DND-41 (cell line): ENCODE results near the gene CCN5.
A peak's percentile ranks its signal among the peaks of the same experiment; 100 is the strongest.

Source experiments
- ATAC-seq: fragments of 200-7000 bp; cut with Tn5 transposase; 3 replicates; pipeline ENCODE4 v1.9.1; 2021; ENCODE audit warnings: low read depth; ENCODE audit not compliant: insufficient read depth
- DNase-seq: peaks from one replicate; pipeline ENCODE4 v3.0.0-alpha.2; 2020
- H2AFZ ChIP-seq: 2 replicates; pipeline ENCODE4 v1.6.0; 2012; ENCODE audit warnings: low read depth, low read length
- H3K27ac ChIP-seq: 2 replicates; pipeline ENCODE4 v1.5.1; 2012; ENCODE audit warnings: low read length, inconsistent platforms
- H3K27me3 ChIP-seq: fragments of 200-600 bp; sonication (generic); 2 replicates; pipeline ENCODE4 v1.6.0; 2012; ENCODE audit warnings: low read length, mild to moderate bottlenecking, inconsistent platforms; ENCODE audit not compliant: insufficient read depth, poor library complexity
- H3K36me3 ChIP-seq: 2 replicates; pipeline ENCODE4 v1.5.1; 2012; ENCODE audit warnings: low read length, inconsistent platforms; ENCODE audit not compliant: insufficient read depth
- H3K4me1 ChIP-seq: 2 replicates; pipeline ENCODE4 v1.5.1; 2012; ENCODE audit warnings: mild to moderate bottlenecking, low read length; ENCODE audit not compliant: insufficient read depth
- H3K4me2 ChIP-seq: 2 replicates; pipeline ENCODE4 v1.6.0; 2012; ENCODE audit warnings: mild to moderate bottlenecking, moderate library complexity, low read length, inconsistent platforms; ENCODE audit not compliant: insufficient read depth
- H3K4me3 ChIP-seq, 2 experiments: fragments of 200-600 bp in 1 of 2; shearing (Covaris generic) in 1 of 2; 2 replicates each; pipeline ENCODE4 v1.5.1; 2012 to 2016; ENCODE audit warnings: inconsistent platforms in 2 of 2, low read length in 2 of 2, mild to moderate bottlenecking in 2 of 2, low read depth in 1 of 2, moderate library complexity in 1 of 2
- H3K79me2 ChIP-seq: 2 replicates; pipeline ENCODE4 v1.6.0; 2012; ENCODE audit warnings: low read length, inconsistent platforms; ENCODE audit not compliant: insufficient read depth
- H3K9ac ChIP-seq: 2 replicates; pipeline ENCODE4 v1.6.0; 2012; ENCODE audit warnings: low read depth, mild to moderate bottlenecking, inconsistent platforms, low read length, moderate library complexity
- H3K9me3 ChIP-seq: 2 replicates; pipeline ENCODE4 v1.5.1; 2012; ENCODE audit warnings: low read length, moderate library complexity, mild to moderate bottlenecking, inconsistent platforms; ENCODE audit not compliant: insufficient read depth, severe bottlenecking
- H4K20me1 ChIP-seq: 2 replicates; pipeline ENCODE4 v1.6.0; 2012; ENCODE audit warnings: low read length; ENCODE audit not compliant: insufficient read depth
- EZH2 ChIP-seq: IDR thresholded peaks from 3 replicates; pipeline ENCODE4 v1.6.1; 2012; ENCODE audit warnings: borderline replicate concordance, low read depth, mild to moderate bottlenecking, moderate library complexity, low read length, inconsistent platforms; ENCODE audit not compliant: severe bottlenecking
- TF ChIP-seq, protein P1 (sequence below): IDR thresholded peaks from 2 replicates; pipeline ENCODE4 v1.5.1; 2012; ENCODE audit warnings: borderline replicate concordance, low read length, moderate library complexity, mild to moderate bottlenecking; ENCODE audit not compliant: poor library complexity, severe bottlenecking; ENCODE audit errors: extremely low read depth

CCN5 gene

DNA sequence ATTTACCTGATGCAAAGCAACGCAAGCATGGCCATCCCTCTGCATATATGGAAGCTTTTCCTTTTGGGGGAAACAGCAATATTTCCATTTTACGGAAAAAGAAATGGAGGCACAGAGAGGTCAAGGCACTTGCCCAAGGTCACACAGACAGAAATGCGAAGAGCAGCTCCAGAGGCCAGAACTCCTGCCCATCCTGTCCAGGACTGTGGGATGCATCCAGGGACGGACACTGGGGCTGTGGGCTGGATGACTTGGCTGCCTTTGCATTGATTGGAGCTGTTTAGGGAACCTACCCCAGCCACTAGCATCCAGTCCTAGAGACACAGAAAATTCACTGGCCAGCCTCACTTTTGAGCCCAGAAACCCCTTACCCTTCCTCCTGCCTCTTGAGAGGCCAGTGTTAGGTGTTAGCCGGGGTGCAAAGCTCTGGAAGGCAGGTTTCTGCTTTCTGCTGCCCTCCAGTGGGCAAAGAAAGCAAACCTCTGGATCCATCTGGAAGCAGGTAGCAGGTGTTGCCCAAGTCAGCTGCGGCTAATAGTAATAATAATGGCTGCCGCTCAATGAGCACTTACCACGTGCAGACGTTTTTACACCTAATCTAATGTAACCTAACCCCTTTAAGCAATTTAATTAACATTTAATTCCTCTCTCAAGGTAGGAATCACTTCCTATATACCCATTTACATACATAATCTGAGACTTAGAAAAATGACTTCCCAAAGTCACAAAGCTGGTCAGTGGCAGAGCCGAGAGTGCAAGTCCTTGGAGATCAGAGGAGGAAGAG lies 31.7 kb upstream of the CCN5 start:
- ATAC-seq (peak; percentile 88), DNase-seq (peak; percentile 86)
- Histone ChIP-seq H3K27me3 (no peaks in the 10 kb centered on the region), H3K9me3 (no peaks in the 10 kb centered on the region), H2AFZ (no peak overlapping the region), H3K4me1 (peaks cover 25% of the 10 kb centered on the region), H3K9ac (no peak overlapping the region), H3K4me2 (peak overlapping the region; percentile 9; the same call in 1 of the 2 replicates), H3K27ac (peak overlapping the region; percentile 64), H3K36me3 (no peaks in the 10 kb centered on the region), H3K4me3 (no peak overlapping the region; a peak in 1 of 4 replicates), H3K79me2 (peaks cover 3% of the 10 kb centered on the region; the same call in 1 of the 2 replicates), H4K20me1 (no peaks in the 10 kb centered on the region)
- TF ChIP-seq, protein P1, sequence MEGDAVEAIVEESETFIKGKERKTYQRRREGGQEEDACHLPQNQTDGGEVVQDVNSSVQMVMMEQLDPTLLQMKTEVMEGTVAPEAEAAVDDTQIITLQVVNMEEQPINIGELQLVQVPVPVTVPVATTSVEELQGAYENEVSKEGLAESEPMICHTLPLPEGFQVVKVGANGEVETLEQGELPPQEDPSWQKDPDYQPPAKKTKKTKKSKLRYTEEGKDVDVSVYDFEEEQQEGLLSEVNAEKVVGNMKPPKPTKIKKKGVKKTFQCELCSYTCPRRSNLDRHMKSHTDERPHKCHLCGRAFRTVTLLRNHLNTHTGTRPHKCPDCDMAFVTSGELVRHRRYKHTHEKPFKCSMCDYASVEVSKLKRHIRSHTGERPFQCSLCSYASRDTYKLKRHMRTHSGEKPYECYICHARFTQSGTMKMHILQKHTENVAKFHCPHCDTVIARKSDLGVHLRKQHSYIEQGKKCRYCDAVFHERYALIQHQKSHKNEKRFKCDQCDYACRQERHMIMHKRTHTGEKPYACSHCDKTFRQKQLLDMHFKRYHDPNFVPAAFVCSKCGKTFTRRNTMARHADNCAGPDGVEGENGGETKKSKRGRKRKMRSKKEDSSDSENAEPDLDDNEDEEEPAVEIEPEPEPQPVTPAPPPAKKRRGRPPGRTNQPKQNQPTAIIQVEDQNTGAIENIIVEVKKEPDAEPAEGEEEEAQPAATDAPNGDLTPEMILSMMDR, result peak; percentile 87
- TF ChIP-seq EZH2, result no peak

DNA sequence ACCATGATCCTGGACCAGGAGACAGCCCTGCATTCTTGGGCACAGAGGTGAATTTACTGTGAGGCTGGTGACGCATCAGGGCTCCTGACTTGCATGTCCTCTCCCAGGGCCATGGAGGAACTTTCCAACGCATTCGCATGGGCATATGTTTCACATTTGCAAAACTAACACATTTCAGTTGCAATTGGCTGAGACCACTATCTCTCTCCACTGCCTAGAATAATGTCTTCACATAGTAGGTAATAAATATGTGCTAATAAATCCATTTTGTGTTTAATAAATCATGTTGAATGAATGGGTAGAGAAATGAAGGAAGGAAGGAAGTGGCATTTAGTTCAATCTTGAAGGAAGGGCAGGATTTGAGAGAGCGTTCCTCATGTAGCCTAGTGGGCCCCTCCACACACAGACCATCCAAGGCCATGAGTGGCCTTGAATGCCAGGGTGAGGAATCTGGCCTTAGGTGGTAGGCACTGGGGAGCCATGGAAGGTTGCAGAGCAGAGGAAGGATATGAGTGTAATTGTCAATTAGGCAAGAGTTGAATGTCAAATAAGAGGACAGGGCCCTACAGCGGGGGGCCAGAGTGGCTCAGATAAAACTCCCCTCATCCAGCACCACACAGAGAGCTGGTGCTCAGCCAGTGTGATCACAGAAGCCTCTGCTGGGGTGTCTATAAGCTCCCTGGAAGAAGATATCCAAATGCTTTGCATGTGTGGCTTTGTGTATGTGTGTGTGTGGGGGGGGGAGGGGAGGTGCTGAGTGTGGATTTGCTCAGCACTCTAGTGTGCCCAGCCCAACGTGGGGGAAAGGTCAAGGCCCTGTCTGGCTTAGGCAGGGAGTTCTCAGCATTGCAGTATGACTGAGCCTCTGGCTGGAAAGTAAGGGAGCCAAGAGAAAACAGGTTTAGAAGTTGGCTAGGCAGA lies 30.9 kb upstream of the CCN5 start:
- peak overlapping the region; percentile 49 for H3K27ac ChIP-seq
- 0 out of 2 replicates have a peak overlapping the region, but pooled peaks have one; percentile 9 for H3K4me2 ChIP-seq
- no peak for TF ChIP-seq EZH2
- TF ChIP-seq, protein P1, result no peak
- no peaks in the 10 kb centered on the region for H4K20me1 ChIP-seq
- ATAC-seq (no peak), DNase-seq (no peak)
- H3K9me3 ChIP-seq, result no peaks in the 10 kb centered on the region
- H3K4me1 ChIP-seq, result peaks cover 25% of the 10 kb centered on the region
- H3K27me3 ChIP-seq, result no peaks in the 10 kb centered on the region
- H3K79me2 ChIP-seq, result peaks cover 3% of the 10 kb centered on the region; the same call in 1 of the 2 replicates
- no peak overlapping the region for H3K9ac ChIP-seq
- H3K36me3 ChIP-seq, result no peaks in the 10 kb centered on the region
- H2AFZ ChIP-seq, result peak overlapping the region; percentile 36
- no peak overlapping the region for H3K4me3 ChIP-seq

DNA sequence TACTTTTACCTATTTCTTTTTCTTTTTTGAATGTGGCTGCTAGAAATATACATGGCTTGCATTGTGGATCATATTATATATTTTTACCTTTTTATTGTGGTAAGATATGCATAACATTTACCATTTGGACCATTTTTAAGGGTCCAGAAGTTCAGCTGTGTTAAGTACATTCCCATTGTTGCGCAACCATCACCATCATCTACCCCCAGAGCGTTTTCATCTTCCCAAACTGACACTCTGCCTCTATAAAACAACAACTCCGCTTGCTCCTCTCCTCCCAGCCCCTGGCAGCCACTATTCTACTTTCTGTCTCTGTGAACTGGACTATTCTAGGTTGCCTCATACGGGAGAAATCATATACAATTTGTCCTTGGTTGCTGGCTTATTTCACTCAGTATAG lies 28.2 kb upstream of the CCN5 start:
- no peaks in the 10 kb centered on the region for H3K27me3 ChIP-seq
- H3K9me3 ChIP-seq, result no peaks in the 10 kb centered on the region
- no peak overlapping the region for H3K4me3 ChIP-seq
- peaks cover 3% of the 10 kb centered on the region; the same call in 1 of the 2 replicates for H3K79me2 ChIP-seq
- no peak for DNase-seq
- H4K20me1 ChIP-seq, result no peaks in the 10 kb centered on the region
- ATAC-seq, result no peak
- no peak for TF ChIP-seq EZH2
- TF ChIP-seq, protein P1, result no peak
- no peaks in the 10 kb centered on the region for H3K36me3 ChIP-seq
- no peak overlapping the region for H3K27ac ChIP-seq
- H3K4me1 ChIP-seq, result peaks cover 25% of the 10 kb centered on the region
- H3K4me2 ChIP-seq, result no peak overlapping the region
- H2AFZ ChIP-seq, result no peak overlapping the region
- H3K9ac ChIP-seq, result no peak overlapping the region
